H1 (cell line): ENCODE measurements around the gene SLC6A6.

ENCODE experiments used
- POLR2AphosphoS5 ChIP-seq: IDR thresholded peaks from 2 replicates; pipeline ENCODE4 v1.6.1; 2011; ENCODE audit warnings: low read depth, low read length
- TF ChIP-seq, protein P1 (sequence below): IDR thresholded peaks from 2 replicates; pipeline ENCODE4 v1.6.1; 2012; ENCODE audit warnings: inconsistent platforms

DNA sequence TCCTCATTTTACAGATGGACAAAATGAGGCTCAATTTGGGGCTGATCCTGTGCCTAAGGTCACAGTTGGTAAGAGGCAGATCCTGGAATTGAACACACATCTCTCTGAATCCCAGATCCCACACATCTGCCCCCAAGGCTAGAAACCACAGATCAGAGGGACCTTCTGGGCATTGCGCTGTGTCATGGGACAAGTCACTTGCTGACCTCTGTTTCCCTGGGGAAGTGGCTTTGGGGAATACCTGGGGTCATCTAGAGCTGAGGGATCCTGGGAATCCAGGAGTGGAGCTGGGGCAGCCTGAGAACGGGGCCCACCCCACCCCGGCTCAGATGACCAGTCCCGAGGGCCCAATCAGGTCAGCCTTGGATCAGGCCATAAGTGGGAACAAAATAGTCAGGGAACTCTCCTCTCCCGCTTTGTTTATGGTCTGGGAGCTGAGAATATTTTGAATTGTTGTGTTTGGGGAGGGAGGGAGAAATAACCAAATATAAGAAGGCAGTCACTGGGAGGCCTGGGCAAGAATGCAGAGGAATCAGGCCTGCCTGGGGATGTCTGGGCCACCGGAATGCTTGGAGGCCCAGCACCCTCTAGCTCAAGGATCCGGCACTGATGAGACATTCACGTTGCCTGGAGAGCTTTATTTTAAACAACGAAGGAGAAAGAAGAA, 8.8 kb upstream of the SLC6A6 start:
- no peak for TF ChIP-seq POLR2AphosphoS5
- TF ChIP-seq, protein P1, sequence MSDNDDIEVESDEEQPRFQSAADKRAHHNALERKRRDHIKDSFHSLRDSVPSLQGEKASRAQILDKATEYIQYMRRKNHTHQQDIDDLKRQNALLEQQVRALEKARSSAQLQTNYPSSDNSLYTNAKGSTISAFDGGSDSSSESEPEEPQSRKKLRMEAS = no peak
